Activated naive CD4-positive, alpha-beta T cell treated with anti-CD3 and anti-CD28 coated beads for 36 hours (primary cell): ENCODE data around the gene PDP2. TPM values are rescaled to one million over a fixed set of nuclear protein-coding genes. Genes with fewer than 3 reads are reported as not detected.

Experiments used
- CTCF ChIA-PET: fragments of 350-600 bp; sonication (Branson Sonifier 250); formaldehyde crosslinking; loops from one replicate; lab custom pipeline; 2021; ENCODE audit warnings: antibody characterized with exemption; lab: Charles Lee
- DNase-seq: peaks from one replicate; pipeline ENCODE4 v3.0.0-alpha.2; 2020
- H3K27ac Mint-ChIP-seq: one replicate; pipeline ENCODE4 v1.8.0; 2021; ENCODE audit warnings: mild to moderate bottlenecking, mixed read lengths
- H3K27me3 Mint-ChIP-seq: one replicate; pipeline ENCODE4 v1.8.0; 2021; ENCODE audit warnings: low read depth, mixed read lengths
- H3K36me3 Mint-ChIP-seq: one replicate; pipeline ENCODE4 v1.8.0; 2021; ENCODE audit warnings: low read depth, mixed read lengths
- H3K4me1 Mint-ChIP-seq: one replicate; pipeline ENCODE4 v1.8.0; 2021; ENCODE audit warnings: low read depth, mixed read lengths
- H3K4me3 Mint-ChIP-seq: one replicate; pipeline ENCODE4 v1.8.0; 2021; ENCODE audit warnings: mild to moderate bottlenecking, moderate library complexity, mixed read lengths
- H3K9me3 Mint-ChIP-seq: one replicate; pipeline ENCODE4 v1.8.0; 2021; ENCODE audit warnings: mixed read lengths
- intact Hi-C: fragments of 100-400 bp; cut with micrococcal nuclease; formaldehyde crosslinking; loops from one replicate; pipeline ENCODE4 v1.15.1; 2023
- total RNA-seq, 2 experiments: library from RNA; stranded (reverse); gene quantifications; one replicate each; pipeline ENCODE4 v1.2.3, GENCODE V29; 2021

The PDP2 gene
- total RNA-seq, 2 experiments from 2014 or later, result 18.8 to 20.6 TPM

- CTCF ChIA-PET, result interaction anchor here (5.6 to 8.8 kb wide), 2 partner anchors 15 to 22 kb away, joined by 25 to 50 read pairs; partner anchors contain the start of gene NAE1
- Mint-ChIP-seq H3K4me1 (peaks cover 5% of the 10 kb centered on the region), H3K36me3 (no peaks in the 10 kb centered on the region), H3K27me3 (peaks cover 32% of the 10 kb centered on the region), H3K4me3 (no peak overlapping the region), H3K27ac (no peak overlapping the region), H3K9me3 (no peaks in the 10 kb centered on the region)
- intact Hi-C loops, result no loop called here
- no peak for DNase-seq
Observed at GRCh38 chr16:66845791-66846221, 34.5 kb upstream of the PDP2 start.

DNA sequence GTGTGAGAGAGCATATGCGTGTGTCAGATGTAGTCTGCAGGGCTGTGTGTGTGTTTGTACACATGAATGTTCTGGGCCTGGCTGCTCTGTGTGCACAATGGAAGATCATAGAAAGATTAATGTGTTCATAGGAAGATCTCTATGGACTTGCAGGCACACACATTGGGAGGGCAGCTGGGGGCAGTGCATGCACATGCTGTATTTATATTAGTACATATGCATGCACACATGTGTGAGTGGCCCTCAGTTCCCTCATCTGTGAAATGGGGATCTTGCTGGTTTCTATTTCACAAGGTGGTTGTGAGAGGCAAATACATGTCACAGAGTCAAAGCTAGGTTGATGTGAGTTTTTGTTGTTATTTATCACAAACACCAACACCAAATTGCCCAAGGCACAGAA lies 34.0 kb upstream of the PDP2 start:
- no peak overlapping the region for H3K4me3 Mint-ChIP-seq
- H3K27ac Mint-ChIP-seq, result no peak overlapping the region
- H3K9me3 Mint-ChIP-seq, result no peaks in the 10 kb centered on the region
- H3K27me3 Mint-ChIP-seq, result peaks cover 32% of the 10 kb centered on the region
- peaks cover 5% of the 10 kb centered on the region for H3K4me1 Mint-ChIP-seq
- CTCF ChIA-PET, result interaction anchor here (5.6 to 8.8 kb wide), 2 partner anchors 15 to 22 kb away, joined by 25 to 50 read pairs; partner anchors contain the start of gene NAE1
- intact Hi-C loops, result no loop called here
- DNase-seq, result no peak
- H3K36me3 Mint-ChIP-seq, result no peaks in the 10 kb centered on the region

- H3K27ac Mint-ChIP-seq, result no peak overlapping the region
Observed at GRCh38 chr16:66846831-66847230, 33.5 kb upstream of the PDP2 start.

DNA sequence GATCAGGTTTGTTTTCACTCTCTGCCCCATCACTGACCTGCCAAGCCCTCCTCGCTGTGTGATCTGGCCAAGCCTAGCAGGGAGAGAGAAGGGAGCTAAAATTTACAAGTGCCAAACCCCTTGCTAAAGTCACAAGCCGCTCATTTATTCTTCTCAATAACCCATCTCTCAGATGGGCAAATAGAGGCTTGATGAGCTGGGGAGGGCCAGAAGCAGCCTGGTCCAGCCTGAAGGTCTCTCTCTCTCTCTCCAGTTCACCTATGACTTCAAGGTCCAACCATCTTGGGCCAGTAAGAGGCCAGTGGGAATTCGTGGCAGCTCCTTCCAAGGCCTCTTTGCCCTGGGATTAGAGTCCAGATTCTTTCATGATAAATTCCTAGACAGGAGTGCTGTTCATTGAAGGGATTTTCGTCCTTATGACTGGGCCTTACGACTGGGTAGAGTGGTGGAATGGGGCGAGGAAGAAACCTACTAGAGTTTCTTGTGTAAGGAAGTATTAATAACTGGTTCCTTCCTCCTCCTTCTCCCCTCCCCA lies 32.7 kb upstream of the PDP2 start:
- Mint-ChIP-seq H3K4me1 (peaks cover 5% of the 10 kb centered on the region), H3K9me3 (no peaks in the 10 kb centered on the region), H3K27me3 (peaks cover 31% of the 10 kb centered on the region), H3K4me3 (no peak overlapping the region), H3K36me3 (no peaks in the 10 kb centered on the region), H3K27ac (no peak overlapping the region)
- intact Hi-C loops, result no loop called here
- DNase-seq, result no peak
- CTCF ChIA-PET, result interaction anchor here (5.6 to 8.8 kb wide), 2 partner anchors 17 to 21 kb away, joined by 25 to 50 read pairs; partner anchors contain the start of gene NAE1

More at GRCh38 chr16:66846831-66847230, 33.5 kb upstream of the PDP2 start:
- Mint-ChIP-seq H3K27me3 (peaks cover 32% of the 10 kb centered on the region), H3K9me3 (no peaks in the 10 kb centered on the region), H3K36me3 (no peaks in the 10 kb centered on the region), H3K4me1 (peaks cover 5% of the 10 kb centered on the region), H3K4me3 (no peak overlapping the region)
- no peak for DNase-seq
- CTCF ChIA-PET, result interaction anchor here (0.6 to 8.8 kb wide), 3 partner anchors 16 to 394 kb away, joined by 3 to 50 read pairs (median 25); partner anchors contain the start of gene NAE1
- intact Hi-C loops, result no loop called here

GRCh38 chr16:66848172-66848571 lies 32.1 kb upstream of the PDP2 start:
- no peaks in the 10 kb centered on the region for H3K9me3 Mint-ChIP-seq
- H3K36me3 Mint-ChIP-seq, result no peaks in the 10 kb centered on the region
- CTCF ChIA-PET, result interaction anchor here (5.6 to 8.8 kb wide), 2 partner anchors 17 to 20 kb away, joined by 25 to 50 read pairs; partner anchors contain the start of gene NAE1
- DNase-seq, result no peak
- intact Hi-C loops, result no loop called here
- H3K27ac Mint-ChIP-seq, result no peak overlapping the region
- H3K4me1 Mint-ChIP-seq, result peaks cover 5% of the 10 kb centered on the region
- H3K27me3 Mint-ChIP-seq, result peaks cover 25% of the 10 kb centered on the region
- H3K4me3 Mint-ChIP-seq, result no peak overlapping the region

DNA sequence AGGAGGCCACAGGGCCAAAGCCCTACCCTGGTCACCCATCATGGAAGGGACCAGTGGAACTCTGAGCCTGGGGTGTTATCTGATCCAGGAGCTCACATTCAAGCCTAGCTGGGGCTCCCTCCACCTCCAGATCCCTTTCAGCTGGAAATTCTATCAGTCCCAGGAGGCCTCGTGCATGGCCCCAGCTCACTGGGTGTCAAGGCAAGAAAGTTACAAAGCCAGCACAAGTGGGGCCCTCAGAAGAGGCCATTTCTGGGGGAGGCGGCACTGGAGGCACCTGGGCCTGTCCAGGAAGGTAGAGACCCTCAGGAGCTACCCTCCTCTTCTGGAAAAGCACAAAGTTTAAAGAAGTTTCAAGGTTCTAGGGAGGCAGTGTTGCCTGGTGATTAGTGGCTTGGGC lies 31.3 kb upstream of the PDP2 start:
- Mint-ChIP-seq H3K36me3 (no peaks in the 10 kb centered on the region), H3K4me1 (peaks cover 3% of the 10 kb centered on the region), H3K4me3 (no peak overlapping the region), H3K9me3 (no peaks in the 10 kb centered on the region), H3K27me3 (peaks cover 18% of the 10 kb centered on the region), H3K27ac (no peak overlapping the region)
- DNase-seq, result no peak
- intact Hi-C loops, result no loop called here
- CTCF ChIA-PET, result interaction anchor here (1.2 to 8.8 kb wide), 4 partner anchors 11 to 24 kb away, joined by 3 to 50 read pairs (median 14); partner anchors contain the start of gene NAE1

DNA sequence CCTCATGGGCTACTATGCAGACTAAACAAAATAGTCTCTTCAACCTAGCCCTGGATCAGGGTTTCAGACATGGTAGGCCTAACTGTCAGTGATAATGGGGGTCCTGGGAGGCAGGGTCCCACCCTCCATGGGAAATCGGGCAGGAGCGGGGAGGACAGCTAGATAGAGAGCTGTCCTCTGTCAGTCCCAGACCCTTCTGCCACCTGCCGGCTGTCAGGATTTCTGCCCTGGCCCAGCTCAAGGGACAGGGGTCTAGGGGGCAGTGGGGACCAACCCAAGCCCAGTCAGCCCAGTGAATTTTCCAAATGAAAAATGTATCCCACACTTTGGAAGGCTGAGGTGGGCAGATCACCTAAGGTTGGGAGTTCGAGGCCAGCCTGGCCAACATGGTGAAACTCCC lies 30.8 kb upstream of the PDP2 start:
- no peaks in the 10 kb centered on the region for H3K9me3 Mint-ChIP-seq
- intact Hi-C loops, result no loop called here
- no peak overlapping the region for H3K4me3 Mint-ChIP-seq
- no peak overlapping the region for H3K27ac Mint-ChIP-seq
- H3K4me1 Mint-ChIP-seq, result peaks cover 2% of the 10 kb centered on the region
- CTCF ChIA-PET, result interaction anchor here (0.6 to 8.8 kb wide), 5 partner anchors 10 to 23 kb away, joined by 3 to 50 read pairs (median 3); partner anchors contain the start of gene NAE1
- no peaks in the 10 kb centered on the region for H3K36me3 Mint-ChIP-seq
- H3K27me3 Mint-ChIP-seq, result peaks cover 18% of the 10 kb centered on the region
- DNase-seq, result no peak

GRCh38 chr16:66850115-66850815 lies 30.1 kb upstream of the PDP2 start:
- intact Hi-C loops, result no loop called here
- Mint-ChIP-seq H3K27ac (no peak overlapping the region), H3K27me3 (peaks cover 13% of the 10 kb centered on the region), H3K36me3 (no peaks in the 10 kb centered on the region), H3K4me1 (no peaks in the 10 kb centered on the region), H3K4me3 (no peak overlapping the region), H3K9me3 (no peaks in the 10 kb centered on the region)
- DNase-seq, result no peak
- CTCF ChIA-PET, result interaction anchor here (0.6 to 8.8 kb wide), 6 partner anchors 9 to 20 kb away, joined by 3 to 50 read pairs (median 3); partner anchors contain the start of gene NAE1

DNA sequence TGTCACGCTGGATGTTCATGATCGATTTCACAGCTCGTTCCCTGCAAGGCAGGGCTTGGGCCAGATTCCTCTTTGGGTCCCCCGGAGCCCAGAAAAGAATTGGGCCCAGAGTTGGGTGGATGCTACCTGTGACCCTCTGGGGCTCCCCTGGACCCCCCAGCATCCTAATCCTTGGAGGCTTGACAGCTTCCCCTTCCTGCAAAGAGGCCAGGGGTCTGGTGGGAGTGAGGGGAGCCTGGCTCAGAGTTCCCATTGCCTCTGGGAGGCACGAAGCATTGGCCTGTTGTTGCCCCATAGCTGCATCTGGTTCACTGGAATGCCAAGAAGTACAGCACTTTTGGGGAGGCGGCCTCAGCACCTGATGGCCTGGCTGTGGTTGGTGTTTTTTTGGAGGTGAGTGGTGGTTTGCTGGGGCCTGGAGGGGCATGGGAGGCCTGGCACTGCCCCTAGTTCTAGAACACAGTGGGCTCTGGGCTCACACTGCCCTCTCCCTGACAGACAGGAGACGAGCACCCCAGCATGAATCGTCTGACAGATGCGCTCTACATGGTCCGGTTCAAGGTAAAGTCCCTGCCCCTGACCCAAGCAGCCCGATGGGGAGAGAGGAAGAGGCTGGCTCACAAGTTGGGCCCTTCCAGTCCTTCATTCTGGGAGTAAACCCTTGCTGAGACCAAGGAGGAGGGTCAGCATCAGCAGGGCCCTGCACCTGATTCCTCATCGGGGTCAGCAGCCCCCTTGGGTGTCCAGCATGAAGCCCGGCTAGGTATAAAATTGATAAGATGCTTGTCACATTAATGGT lies 28.9 kb upstream of the PDP2 start:
- CTCF ChIA-PET, result interaction anchor here (0.6 to 1.6 kb wide), 3 partner anchors 8 to 21 kb away, joined by 3 read pairs; partner anchors contain the start of gene NAE1
- no peaks in the 10 kb centered on the region for H3K4me1 Mint-ChIP-seq
- no peak overlapping the region for H3K27ac Mint-ChIP-seq
- H3K9me3 Mint-ChIP-seq, result no peaks in the 10 kb centered on the region
- H3K27me3 Mint-ChIP-seq, result peaks cover 4% of the 10 kb centered on the region
- DNase-seq, result no peak
- intact Hi-C loops, result no loop called here
- H3K36me3 Mint-ChIP-seq, result no peaks in the 10 kb centered on the region
- H3K4me3 Mint-ChIP-seq, result no peak overlapping the region

DNA sequence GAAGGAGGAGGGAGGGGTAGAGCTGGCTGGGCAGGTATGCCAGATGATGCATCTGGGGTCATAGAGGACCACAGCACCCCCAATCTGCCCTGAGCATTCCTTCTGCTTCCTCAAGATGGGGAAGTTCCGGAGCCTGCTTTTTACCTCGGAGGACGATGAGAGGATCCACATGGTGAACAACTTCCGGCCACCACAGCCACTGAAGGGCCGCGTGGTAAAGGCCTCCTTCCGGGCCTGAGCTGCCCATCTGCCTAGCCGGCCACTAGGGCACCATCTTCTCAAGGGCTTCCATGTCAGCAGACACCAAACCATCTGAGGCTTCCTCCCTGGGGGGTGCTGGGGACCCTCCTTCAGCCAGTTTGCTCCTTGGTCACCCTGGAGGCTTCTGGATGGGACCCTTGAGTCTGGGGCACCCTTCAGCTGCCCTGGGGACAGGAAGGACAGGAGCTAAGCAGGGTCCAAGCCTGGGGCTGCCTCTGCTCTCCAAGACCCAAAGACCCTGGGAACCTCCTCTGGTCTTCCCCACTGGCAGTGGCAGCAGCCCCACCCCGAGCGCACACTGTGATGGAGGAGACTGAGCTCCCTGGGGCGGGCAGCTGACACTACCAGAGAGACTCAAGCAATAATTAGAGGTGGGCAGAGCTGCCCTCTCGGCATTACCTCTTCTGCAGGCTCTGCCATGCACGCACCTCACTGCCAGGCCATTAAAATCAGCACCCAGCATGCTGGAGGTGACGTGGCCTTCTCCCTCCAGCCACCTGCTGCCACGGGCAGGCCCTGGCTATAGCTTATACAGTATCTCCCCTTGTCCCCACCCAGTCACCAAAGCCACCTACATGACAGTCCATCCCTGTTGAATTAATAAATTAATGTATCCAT lies 26.8 kb upstream of the PDP2 start:
- H3K27ac Mint-ChIP-seq, result no peak overlapping the region
- H3K27me3 Mint-ChIP-seq, result no peaks in the 10 kb centered on the region
- CTCF ChIA-PET, result interaction anchor here (0.9 to 3.3 kb wide), 2 partner anchors 14 to 23 kb away, joined by 4 to 18 read pairs; partner anchors contain the start of gene NAE1
- DNase-seq, result no peak
- no peaks in the 10 kb centered on the region for H3K36me3 Mint-ChIP-seq
- intact Hi-C loops, result no loop called here
- H3K4me1 Mint-ChIP-seq, result no peaks in the 10 kb centered on the region
- H3K4me3 Mint-ChIP-seq, result no peak overlapping the region
- H3K9me3 Mint-ChIP-seq, result no peaks in the 10 kb centered on the region

- no peak for DNase-seq
- CTCF ChIA-PET, result interaction anchor here (0.6 to 1.7 kb wide), 4 partner anchors 11 to 34 kb away, joined by 3 to 15 read pairs (median 5); partner anchors contain the start of gene NAE1
- Mint-ChIP-seq H3K27me3 (no peaks in the 10 kb centered on the region), H3K9me3 (no peaks in the 10 kb centered on the region), H3K27ac (no peak overlapping the region), H3K4me3 (no peak overlapping the region), H3K4me1 (no peaks in the 10 kb centered on the region), H3K36me3 (no peaks in the 10 kb centered on the region)
- intact Hi-C loops, result no loop called here
Observed at GRCh38 chr16:66856184-66856730, 24.1 kb upstream of the PDP2 start.
